ENCODE measurements around the gene PRKD3. TPM values are rescaled to one million over a fixed set of nuclear protein-coding genes. Genes with fewer than 3 reads are reported as not detected.

PRKD3 gene
- total RNA-seq, 1 experiment from 2014 or later, result 82.1 TPM

DNA sequence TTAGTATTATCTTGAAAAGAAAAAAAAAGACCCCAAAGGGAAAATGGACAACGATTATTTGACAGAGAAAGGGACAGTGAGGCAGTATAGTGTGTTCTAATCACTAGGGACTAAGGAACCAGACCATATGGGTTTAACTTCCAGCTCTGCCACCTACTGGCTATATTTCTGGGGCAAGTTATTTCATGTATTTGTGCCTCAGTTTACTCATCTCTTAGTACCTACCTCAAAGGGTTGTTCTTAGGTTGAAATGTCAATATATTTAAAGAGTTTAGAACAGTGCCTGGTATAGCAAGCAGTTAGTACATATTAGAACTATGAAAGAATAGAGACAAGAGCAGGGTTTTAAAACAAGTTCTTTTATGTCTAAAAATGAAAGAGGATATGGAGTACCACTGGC, 42.7 kb downstream of the PRKD3 start (continued):
- no peak for TF ChIP-seq ZNF281 (CRISPR knock-in tag; IDR thresholded peaks at IDR 0.05)

GRCh38 chr2:37276291-37276690, 48.3 kb downstream of the PRKD3 start:
- no peak for ATAC-seq
- Mint-ChIP-seq H3K27me3 (ENCODE audit: low read depth) (no peaks in the 10 kb centered on the region), H3K4me1 (peaks cover 16% of the 10 kb centered on the region), H3K4me3 (no peak overlapping the region), H3K27ac (no peak overlapping the region), H3K36me3 (peaks cover 42% of the 10 kb centered on the region), H3K9me3 (no peaks in the 10 kb centered on the region)
- POLR2A ChIA-PET, result no interaction called here
- DNase-seq (ENCODE audit: low spot score), result no peak
- TF ChIP-seq ZNF219 (CRISPR knock-in tag; IDR thresholded peaks at IDR 0.05; ENCODE audit: borderline replicate concordance) (no peak), MAX (CRISPR knock-in tag; IDR thresholded peaks at IDR 0.05) (no peak), ZNF423 (CRISPR knock-in tag; IDR thresholded peaks at IDR 0.05) (no peak), OVOL2 (CRISPR knock-in tag; IDR thresholded peaks at IDR 0.05; ENCODE audit: borderline replicate concordance) (no peak), ATF3 (CRISPR knock-in tag; conservative IDR thresholded peaks at IDR 0.05) (no peak), ATF1 (CRISPR knock-in tag; IDR thresholded peaks at IDR 0.05) (no peak), FOXP4 (CRISPR knock-in tag; IDR thresholded peaks at IDR 0.05) (no peak), NFATC4 (CRISPR knock-in tag; IDR thresholded peaks at IDR 0.05) (no peak), ZNF232 (CRISPR knock-in tag; IDR thresholded peaks at IDR 0.05) (no peak), GABPB1 (CRISPR knock-in tag; IDR thresholded peaks at IDR 0.05) (no peak), ZNF396 (CRISPR knock-in tag; IDR thresholded peaks at IDR 0.05; ENCODE audit: borderline replicate concordance) (no peak), GRHL2 (CRISPR knock-in tag; IDR thresholded peaks at IDR 0.05; ENCODE audit: insufficient replicate concordance, severe bottlenecking) (no peak)
- TF ChIP-seq, protein P1, sequence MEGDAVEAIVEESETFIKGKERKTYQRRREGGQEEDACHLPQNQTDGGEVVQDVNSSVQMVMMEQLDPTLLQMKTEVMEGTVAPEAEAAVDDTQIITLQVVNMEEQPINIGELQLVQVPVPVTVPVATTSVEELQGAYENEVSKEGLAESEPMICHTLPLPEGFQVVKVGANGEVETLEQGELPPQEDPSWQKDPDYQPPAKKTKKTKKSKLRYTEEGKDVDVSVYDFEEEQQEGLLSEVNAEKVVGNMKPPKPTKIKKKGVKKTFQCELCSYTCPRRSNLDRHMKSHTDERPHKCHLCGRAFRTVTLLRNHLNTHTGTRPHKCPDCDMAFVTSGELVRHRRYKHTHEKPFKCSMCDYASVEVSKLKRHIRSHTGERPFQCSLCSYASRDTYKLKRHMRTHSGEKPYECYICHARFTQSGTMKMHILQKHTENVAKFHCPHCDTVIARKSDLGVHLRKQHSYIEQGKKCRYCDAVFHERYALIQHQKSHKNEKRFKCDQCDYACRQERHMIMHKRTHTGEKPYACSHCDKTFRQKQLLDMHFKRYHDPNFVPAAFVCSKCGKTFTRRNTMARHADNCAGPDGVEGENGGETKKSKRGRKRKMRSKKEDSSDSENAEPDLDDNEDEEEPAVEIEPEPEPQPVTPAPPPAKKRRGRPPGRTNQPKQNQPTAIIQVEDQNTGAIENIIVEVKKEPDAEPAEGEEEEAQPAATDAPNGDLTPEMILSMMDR (IDR thresholded peaks at IDR 0.05), result no peak
- TF ChIP-seq, protein P2, sequence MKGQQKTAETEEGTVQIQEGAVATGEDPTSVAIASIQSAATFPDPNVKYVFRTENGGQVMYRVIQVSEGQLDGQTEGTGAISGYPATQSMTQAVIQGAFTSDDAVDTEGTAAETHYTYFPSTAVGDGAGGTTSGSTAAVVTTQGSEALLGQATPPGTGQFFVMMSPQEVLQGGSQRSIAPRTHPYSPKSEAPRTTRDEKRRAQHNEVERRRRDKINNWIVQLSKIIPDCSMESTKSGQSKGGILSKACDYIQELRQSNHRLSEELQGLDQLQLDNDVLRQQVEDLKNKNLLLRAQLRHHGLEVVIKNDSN (CRISPR knock-in tag; IDR thresholded peaks at IDR 0.05), result no peak
- TF ChIP-seq, protein P3, sequence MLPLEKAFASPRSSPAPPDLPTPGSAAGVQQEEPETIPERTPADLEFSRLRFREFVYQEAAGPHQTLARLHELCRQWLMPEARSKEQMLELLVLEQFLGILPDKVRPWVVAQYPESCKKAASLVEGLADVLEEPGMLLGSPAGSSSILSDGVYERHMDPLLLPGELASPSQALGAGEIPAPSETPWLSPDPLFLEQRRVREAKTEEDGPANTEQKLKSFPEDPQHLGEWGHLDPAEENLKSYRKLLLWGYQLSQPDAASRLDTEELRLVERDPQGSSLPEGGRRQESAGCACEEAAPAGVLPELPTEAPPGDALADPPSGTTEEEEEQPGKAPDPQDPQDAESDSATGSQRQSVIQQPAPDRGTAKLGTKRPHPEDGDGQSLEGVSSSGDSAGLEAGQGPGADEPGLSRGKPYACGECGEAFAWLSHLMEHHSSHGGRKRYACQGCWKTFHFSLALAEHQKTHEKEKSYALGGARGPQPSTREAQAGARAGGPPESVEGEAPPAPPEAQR (CRISPR knock-in tag; IDR thresholded peaks at IDR 0.05), result no peak
- CTCF ChIA-PET, result no interaction called here

Other genes with a start within 250 kb of the PRKD3 start
- gene HEATR5B, start 240.5 kb downstream of the PRKD3 start, total RNA-seq (2021), result 11.0 to 12.6 TPM (median 12.5 TPM) in 3 replicates
- gene GPATCH11, start 240.3 kb downstream of the PRKD3 start, total RNA-seq (2021), result 3.5 to 4.8 TPM (median 4.0 TPM) in 3 replicates
- gene EIF2AK2, start 167.9 kb downstream of the PRKD3 start, total RNA-seq (2021), result 34.2 to 42.3 TPM (median 40.7 TPM) in 3 replicates
- not detected in 3 replicates for gene SULT6B1, start 136.2 kb downstream of the PRKD3 start, total RNA-seq (2021)
- 123 to 136 TPM (median 129 TPM) in 3 replicates for gene CEBPZOS, start 128.3 kb downstream of the PRKD3 start, total RNA-seq (2021)
- gene CEBPZ, start 93.2 kb downstream of the PRKD3 start, total RNA-seq (2021), result 127 to 146 TPM (median 132 TPM) in 3 replicates
- gene NDUFAF7, start 93.2 kb downstream of the PRKD3 start, total RNA-seq (2021), result 42.9 to 57.8 TPM (median 44.9 TPM) in 3 replicates
- gene QPCT, start 19.8 kb upstream of the PRKD3 start, total RNA-seq (2021), result 13.6 to 19.9 TPM (median 19.5 TPM) in 3 replicates